HG03439 (cell line): ENCODE results near the gene IFNE.

Experiments
- ATAC-seq: cut with Tn5 transposase; IDR thresholded peaks from one replicate; pipeline ENCODE4 v1.9.1; 2021; ENCODE audit warnings: mild to moderate bottlenecking, moderate library complexity; ENCODE audit not compliant: unreplicated experiment

The IFNE gene, protein sequence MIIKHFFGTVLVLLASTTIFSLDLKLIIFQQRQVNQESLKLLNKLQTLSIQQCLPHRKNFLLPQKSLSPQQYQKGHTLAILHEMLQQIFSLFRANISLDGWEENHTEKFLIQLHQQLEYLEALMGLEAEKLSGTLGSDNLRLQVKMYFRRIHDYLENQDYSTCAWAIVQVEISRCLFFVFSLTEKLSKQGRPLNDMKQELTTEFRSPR

GRCh38 chr9:21482213-21482612, at the start of gene IFNE:
TSS of gene IFNE (minus strand) at chr9:21482313. CDS start at chr9:21481694, 619 bp downstream.
- no peak for ATAC-seq

- no peak for ATAC-seq
Measured at GRCh38 chr9:21528123-21528808, 46.2 kb upstream of the IFNE start.

DNA sequence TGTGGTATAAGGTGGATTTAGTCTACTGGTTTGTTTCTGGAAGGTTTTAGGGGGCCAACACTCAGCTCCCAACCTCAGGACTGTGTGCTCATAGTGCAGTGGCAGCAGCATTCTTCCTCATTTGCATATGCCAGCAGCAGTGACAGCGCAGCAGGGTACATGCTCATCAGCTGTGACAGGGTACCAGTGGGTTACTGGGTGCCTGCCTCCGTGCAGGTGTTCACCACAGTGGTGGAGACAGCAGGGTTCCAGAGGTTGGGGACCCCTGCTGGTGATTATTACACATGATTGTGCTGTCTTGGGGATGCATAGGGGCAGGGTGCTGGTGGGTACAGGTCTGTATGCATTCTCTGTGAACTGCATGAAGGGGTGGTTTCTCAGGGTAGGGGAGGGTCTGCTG, 45.5 kb upstream of the IFNE start:
- no peak for ATAC-seq

- ATAC-seq, result no peak
Measured at GRCh38 chr9:21525174-21525573, 43.1 kb upstream of the IFNE start.

- ATAC-seq, result no peak
Measured at GRCh38 chr9:21524099-21524830, 42.2 kb upstream of the IFNE start.

DNA sequence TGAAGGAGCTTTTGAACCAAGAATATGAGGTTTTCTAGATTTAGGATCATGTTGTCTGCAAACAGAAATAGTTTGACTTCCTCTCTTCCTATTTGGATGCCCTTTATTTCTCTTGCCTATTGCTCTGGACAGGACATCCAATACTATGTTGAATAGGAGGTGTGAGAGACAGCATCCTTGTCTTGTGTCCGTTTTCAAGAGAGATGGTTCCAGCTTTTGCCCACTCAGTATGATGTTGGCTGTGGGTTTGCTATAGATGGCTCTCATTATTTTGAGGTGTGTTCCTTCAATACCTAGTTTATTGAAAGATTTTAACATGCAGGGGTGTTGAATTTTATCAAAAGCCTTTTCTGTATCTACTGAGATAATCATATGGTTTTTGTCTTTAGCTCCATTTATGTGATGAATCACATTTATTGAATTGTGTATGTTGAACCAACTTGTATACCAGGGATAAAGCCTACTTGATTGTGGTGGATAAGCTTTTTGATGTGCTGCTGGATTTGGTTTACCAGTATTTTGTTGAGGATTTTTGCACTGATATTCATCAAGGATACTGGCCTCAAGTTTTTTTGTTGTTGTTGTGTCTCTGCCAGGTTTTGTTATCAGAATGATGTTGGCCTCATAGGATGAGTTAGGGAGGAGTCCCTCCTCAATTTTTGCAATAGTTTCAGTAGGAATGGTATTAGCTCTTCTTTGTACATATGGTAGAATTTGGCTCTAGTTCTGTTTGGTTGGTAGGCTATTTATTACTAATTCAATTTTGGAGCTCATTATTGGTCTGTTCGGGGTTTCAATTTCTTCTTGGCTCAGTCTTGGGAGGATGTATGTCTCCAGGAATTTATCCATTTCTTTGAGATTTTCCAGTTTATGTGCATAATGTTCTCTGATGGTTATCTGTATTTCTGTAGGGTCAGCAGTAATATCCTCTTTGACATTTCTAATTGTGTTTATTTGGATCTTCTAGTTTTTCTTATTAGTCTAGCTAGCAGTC, 41.2 kb upstream of the IFNE start:
- ATAC-seq, result no peak

DNA sequence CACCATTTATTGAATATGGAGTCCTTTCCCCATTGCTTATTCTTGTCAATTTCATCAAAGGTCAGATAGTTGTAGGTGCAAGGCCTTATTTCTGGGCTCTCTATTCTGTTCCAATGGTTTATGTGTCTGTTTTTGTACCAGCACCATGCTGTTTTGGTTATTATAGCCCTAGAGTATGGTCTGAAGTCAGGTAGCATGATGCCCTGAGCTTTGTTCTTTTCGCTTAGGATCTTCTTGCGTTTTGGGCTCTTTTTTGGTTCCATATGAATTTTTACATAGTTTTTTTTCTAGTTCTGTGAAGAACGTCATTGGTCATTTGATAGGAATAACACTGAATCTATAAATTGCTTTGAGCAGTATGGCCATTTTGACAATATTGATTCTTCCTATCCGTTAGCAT, 40.2 kb upstream of the IFNE start:
- ATAC-seq, result no peak

GRCh38 chr9:21521448-21521847, 39.3 kb upstream of the IFNE start:
- ATAC-seq, result no peak

DNA sequence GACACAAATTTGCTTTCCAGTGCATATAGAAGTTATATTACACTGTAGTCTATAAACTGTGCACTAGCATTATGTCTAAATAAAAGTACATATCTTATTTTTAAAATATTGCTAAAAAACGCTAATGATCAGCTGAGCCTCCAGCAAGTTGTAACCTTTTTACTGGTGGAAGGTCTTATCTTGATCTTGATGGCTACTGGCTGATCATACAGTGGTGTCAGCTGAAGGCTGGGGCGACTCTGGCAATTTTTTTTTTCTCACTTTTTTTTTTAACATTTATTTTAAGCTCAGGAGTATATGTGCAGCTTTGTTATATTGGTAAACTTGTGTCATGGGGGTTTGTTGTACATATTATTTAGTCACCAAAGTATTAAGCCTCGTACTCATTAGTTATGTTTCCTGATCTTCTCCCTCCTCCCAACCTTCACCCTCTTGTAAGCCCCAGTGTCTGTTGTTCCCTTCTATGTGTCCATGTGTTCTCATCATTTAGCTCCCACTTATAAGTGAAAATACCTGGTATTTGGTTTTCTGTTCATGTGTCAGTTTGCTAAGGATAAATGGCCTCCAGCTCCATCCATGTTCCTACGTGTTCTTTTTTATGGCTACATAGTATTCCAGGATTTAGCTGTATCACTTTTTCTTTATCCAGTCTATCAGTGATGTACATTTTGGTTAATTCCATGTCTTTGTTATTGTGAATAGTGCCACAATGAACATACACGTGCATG, 38.6 kb upstream of the IFNE start:
- no peak for ATAC-seq

GRCh38 chr9:21519855-21520434, 37.8 kb upstream of the IFNE start:
- ATAC-seq, result no peak

GRCh38 chr9:21516796-21517195, 34.7 kb upstream of the IFNE start:
- no peak for ATAC-seq

DNA sequence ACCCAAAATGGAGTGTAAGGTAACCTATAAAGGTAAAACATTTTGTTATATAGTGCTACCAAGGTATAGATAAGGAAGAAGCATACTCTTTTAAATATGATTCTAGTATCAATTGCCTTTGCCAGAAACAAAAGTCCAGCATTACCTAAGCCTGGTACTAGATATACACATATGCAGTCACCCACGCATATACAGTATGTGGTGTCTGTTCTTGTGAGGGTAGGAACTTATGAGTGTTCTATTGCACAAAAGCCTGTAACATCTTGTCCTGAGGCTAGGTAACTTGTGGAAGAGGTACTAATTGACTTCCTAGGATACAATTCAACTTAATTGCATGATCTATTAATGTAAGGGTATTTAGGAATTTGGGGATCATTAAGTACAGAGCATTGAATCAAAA, 31.3 kb upstream of the IFNE start:
- no peak for ATAC-seq

- ATAC-seq, result no peak
Measured at GRCh38 chr9:21510806-21511205, 28.7 kb upstream of the IFNE start.

DNA sequence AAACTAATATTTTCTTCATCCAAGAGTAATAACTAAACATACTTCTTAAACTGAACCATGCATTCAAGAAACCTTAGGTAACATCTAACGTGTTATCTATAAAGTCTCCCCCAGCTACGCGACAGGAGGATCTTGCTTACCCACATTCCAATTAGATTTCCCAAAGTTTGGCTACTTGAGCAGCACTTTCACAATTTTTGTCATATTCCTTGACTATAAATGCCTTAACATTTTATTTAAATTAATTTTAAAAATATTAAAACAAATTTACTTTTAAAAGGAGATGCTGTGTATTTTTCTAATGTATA, 25.3 kb upstream of the IFNE start:
- ATAC-seq, result no peak

DNA sequence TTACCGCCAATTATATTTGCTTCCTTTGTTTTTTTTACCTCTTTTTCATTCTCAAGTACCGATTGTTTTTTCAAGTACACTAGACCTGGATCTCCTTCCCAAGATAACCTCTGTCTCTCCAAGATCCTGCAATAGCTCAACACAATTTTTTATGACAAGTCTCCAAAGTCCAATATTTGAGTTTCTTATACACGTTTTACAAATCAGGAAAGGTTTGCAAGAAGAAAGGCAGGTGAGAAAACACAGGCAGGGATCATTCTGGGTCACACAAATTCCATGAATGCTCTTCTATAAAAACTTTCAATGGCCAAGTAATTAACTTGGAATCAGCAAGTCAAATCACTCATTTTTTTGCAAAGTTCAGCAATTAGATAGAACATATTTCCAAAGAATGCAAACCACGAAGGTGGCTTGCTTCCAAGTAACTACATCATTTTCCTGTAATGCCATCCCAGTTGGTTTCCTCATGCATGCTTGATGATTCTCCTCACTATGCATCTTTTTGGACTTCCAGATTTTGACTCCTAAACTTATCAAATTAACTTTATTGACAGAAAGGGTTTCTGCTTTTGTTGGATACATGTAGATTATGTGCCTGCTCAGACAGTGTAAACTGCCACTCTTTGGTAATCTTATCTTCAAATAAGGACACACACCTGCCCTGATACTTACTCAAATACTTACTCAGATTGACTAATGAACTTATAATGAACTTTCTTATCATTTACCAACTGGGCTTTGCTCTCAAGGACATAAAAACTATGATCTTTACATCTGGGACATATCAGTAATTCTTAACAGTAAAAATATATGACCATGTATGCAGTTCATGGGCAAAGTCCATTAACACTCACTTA, 24.7 kb upstream of the IFNE start:
- ATAC-seq, result no peak

GRCh38 chr9:21505425-21506179, 23.5 kb upstream of the IFNE start:
- no peak for ATAC-seq

- ATAC-seq, result no peak
Measured at GRCh38 chr9:21504894-21505293, 22.8 kb upstream of the IFNE start.

GRCh38 chr9:21504113-21504512, 22.0 kb upstream of the IFNE start:
- ATAC-seq, result no peak
